ENCODE data around the gene ITPR2.

DNA sequence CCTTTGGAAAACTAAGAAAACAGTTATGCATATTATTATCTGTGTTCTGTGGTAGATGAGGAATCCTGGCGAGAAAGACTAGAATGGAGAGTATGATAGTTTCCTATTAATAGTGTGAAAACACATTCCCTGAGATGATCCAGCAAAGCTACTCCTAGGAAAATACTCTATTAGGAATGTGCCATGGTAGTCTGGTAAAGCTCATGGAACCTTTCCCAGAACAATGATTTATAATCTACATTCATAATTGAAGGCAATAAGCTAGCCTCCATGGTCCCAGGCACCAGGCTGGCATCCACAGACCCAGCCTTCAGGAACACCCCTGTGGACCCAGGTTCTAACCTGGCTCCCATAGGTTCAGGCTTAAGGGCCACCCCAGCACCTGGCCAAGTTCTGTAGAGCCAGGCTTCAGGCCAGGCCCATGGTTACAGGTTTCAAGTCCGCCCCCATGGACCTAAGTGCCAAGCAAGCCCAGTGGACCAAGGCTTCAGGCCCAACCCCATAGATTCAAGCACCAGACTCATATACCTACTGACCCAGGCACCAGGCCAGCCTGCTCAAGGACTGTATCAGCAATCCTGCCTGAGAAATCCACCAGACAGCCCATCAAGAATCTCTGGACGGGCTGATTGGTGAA, 72.2 kb downstream of the ITPR2 start:
- TF ChIP-seq, protein P1, sequence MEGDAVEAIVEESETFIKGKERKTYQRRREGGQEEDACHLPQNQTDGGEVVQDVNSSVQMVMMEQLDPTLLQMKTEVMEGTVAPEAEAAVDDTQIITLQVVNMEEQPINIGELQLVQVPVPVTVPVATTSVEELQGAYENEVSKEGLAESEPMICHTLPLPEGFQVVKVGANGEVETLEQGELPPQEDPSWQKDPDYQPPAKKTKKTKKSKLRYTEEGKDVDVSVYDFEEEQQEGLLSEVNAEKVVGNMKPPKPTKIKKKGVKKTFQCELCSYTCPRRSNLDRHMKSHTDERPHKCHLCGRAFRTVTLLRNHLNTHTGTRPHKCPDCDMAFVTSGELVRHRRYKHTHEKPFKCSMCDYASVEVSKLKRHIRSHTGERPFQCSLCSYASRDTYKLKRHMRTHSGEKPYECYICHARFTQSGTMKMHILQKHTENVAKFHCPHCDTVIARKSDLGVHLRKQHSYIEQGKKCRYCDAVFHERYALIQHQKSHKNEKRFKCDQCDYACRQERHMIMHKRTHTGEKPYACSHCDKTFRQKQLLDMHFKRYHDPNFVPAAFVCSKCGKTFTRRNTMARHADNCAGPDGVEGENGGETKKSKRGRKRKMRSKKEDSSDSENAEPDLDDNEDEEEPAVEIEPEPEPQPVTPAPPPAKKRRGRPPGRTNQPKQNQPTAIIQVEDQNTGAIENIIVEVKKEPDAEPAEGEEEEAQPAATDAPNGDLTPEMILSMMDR (IDR thresholded peaks at IDR 0.05): no peak
- TF ChIP-seq POLR2A (IDR thresholded peaks at IDR 0.05): no peak

Data from adrenal gland (tissue), 5 donors.